ENCODE results near the gene HSD17B2.

The HSD17B2 gene

DNA sequence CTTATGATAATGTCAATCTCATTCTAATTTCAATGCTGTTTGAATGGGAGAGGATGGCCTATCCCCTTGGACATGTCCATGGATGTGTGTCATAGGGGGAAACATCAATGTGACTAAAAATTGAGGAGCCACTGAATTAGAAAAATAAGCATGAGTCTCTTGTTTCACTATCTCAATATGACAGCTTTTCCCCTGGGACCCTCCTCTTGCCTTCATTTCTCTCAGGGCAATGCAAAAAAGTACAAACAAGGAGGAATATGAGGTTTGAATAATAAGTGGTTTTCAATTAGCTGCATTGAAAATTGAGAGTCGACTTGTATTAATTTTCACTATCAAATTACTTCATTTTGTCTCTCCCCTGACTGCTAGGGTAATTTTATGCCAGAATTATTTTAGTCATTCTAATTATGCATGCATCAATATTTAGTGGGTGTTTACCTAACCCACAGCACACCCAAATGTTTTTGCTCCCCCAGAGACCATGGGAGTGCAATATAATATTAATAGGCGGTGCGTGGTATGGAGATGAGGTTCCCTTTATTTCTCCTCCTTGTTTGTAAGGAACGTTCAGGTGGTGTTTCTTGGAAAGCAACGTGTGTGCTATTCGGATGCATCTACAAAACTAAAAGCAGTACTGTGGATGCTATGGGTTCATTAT lies 17.0 kb upstream of the HSD17B2 start:
- no peak for FAIRE-seq
- DNase-seq (ENCODE audit: low spot score): no peak

DNA sequence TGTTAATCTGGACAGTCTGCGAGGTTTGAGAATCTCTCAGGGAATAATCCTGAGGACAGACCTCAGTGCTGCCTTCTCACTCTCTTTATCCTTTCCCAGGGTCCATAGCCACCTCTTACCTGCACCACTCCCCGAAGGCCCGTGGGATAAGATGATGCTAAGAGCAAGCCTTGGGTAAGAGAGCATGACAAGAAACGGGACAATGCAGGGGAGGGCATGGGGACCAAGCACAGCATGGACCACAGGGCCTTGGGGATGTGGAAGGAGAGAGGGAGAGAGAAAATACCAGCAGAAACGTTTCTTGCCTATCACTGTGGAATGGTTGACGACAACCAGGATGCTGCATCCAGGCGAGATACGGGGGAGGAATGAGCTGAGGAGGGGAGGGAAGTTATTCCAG lies 15.5 kb upstream of the HSD17B2 start:
- no peak for DNase-seq (ENCODE audit: low spot score)
- FAIRE-seq: no peak

DNA sequence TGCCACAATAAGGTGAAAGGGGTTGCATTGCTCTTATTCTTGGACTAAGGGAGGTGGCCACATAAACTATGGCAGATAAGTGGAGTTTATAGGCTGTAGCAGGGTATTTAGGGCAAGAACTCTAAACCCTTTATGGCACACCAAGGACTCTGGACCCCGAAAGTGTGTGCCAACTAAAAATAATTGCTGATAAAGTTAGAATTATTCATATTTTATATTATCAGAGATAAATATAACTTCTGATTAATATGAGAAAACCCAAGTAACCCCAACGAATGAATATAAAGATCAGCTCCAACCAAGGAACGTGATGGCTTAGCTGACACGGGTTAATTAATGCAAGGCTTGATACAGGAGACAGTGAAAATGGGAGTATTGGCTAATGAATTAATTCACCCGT lies 15.0 kb upstream of the HSD17B2 start:
- FAIRE-seq (no peak), DNase-seq (ENCODE audit: low spot score) (no peak)

DNA sequence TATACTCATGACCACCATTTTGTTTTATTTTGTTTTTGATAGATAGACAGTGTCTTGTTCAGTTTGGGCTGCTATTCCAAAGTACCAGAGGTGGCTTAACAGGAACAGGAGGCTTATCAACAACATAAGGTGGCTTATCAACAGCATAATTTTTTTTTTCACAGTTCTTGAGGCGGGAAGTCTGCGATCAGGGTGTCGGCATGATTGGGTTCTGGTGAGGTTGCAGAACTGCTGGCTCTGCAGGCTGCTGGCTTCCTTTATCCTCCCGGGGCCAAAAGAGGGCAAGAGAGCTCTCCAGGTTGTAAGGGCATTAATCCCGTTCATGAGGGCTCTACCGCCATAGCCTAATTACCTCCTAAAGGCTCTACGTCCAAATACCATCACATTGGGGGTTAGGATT lies 11.8 kb upstream of the HSD17B2 start:
- no peak for DNase-seq (ENCODE audit: low spot score)
- no peak for FAIRE-seq

- FAIRE-seq: no peak
These were observed 10.7 kb upstream of the HSD17B2 start for GRCh38 chr16:82024316-82024715.

GRCh38 chr16:82024883-82025282 lies 10.2 kb upstream of the HSD17B2 start:
- DNase-seq (ENCODE audit: low spot score): no peak
- FAIRE-seq: no peak

More at GRCh38 chr16:82024316-82024715, 10.7 kb upstream of the HSD17B2 start:
- DNase-seq (ENCODE audit: low spot score): no peak

DNA sequence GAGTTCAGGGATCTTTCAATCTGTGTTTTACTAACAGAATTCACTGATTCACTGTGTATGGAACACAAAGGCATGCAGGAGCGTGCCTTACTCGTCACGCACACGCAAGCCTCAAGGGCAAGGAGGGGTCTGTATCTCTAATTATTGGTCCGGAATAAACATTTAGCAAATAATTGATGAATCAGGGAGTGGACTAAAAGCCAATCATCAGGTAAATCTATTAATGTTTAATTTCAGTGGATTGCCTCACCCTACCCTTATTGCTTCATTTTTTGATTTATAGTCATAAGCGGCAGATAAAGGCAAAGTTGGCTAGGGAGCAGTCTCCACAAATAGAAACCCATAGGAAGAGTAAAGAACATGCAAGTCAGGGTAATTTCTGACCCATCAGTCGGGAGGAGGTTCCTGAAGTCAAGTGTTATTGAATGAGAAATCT lies 7.4 kb upstream of the HSD17B2 start:
- no peak for FAIRE-seq
- DNase-seq (ENCODE audit: low spot score): no peak

DNA sequence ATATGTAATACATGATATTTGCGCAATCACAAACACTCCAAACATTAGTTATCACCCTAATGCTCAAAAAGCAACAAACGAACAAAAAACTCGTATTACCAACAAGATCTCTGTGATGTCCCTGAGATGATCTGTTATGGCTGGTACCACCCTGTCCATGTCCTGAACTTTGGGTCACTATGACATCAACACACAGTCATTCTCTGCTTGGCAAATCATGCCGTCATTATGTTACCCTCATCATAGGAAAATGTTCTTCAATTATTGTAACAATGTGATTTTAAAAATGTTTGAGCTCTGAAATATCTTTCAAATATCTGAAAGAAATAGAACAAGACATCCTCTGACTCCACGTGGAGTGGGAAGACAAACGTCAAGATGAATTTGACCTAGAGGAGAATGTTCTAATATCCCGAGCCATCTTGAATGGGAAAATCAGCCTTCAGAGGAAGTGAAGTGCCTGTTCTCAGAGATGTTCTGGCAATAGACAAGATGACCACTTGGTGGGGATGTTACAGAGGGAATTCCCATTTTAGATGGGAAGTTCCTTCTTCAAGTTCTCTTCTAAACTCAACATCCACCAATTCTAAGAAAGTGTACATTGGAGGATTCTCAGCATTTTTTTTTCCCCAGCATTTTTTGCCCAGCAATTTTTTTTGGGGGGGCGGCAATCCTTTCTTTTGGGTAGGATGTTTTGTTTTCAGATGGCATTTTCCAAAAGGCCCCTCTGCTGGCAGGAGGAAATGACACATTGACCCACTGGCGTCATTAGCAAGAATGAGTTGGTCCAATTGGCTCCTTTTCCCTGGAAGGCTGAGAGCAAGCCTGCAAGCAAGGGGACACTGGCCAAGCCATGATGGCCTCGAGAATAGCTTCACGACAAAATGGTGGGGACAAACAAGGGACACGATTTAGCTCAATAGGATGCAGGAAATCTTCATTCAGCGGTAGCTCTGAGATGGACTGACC lies 3.7 kb upstream of the HSD17B2 start:
- FAIRE-seq: no peak
- DNase-seq (ENCODE audit: low spot score): peak; percentile 34

- DNase-seq (ENCODE audit: low spot score): no peak
These were observed 2.0 kb upstream of the HSD17B2 start for GRCh38 chr16:82033006-82033405.

DNA sequence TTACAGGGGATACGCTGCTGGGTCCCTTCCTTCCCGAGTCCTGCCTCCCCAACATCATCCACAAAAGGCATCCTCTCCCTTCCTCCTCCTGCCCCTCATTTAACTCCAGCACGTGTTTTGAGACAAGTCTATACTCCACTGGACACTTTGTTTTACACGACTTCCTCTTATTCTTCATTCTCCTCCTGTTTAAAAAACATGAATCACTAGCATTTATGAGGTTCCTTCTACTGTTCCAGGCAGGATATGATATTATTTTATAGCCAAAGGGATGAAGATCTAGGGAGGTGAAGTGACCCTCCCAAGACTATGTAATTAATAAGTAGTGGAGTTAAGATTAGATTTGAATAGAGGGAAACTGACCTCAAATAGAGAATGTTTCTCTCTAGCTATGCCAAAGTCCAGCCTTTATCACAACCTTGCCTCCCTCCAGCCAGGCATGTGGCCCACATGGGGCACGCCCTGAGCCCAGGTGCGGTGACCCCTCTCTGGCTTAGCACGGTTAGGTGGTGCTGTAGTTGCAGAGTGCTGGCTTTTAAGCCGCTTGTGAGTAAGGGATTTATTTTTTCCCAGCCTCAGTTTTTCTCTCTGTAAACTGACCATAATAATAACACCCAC lies 1.3 kb upstream of the HSD17B2 start:
- no peak for FAIRE-seq
- no peak for DNase-seq (ENCODE audit: low spot score)

More at GRCh38 chr16:82033006-82033405, 2.0 kb upstream of the HSD17B2 start:
- FAIRE-seq: no peak

DNA sequence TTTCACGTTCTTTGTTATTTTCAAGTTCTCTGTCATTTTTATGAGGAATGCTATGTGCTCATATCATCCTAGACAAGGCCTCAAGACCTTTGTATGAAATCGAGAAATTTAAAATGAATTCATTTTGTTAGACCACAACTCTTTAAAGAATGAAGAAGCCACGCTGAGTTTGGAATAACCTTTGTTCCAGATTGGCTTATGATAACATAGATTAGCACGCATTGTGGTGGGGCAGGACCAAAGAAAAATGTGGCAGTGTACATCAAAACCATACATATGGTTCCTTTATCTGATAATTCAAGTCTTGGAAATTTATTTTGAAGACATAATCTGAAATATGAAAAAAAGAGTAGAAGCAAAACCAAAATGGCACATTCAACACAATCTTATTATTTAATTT lies 2.2 kb downstream of the HSD17B2 start:
- no peak for FAIRE-seq
- DNase-seq (ENCODE audit: low spot score): no peak

DNA sequence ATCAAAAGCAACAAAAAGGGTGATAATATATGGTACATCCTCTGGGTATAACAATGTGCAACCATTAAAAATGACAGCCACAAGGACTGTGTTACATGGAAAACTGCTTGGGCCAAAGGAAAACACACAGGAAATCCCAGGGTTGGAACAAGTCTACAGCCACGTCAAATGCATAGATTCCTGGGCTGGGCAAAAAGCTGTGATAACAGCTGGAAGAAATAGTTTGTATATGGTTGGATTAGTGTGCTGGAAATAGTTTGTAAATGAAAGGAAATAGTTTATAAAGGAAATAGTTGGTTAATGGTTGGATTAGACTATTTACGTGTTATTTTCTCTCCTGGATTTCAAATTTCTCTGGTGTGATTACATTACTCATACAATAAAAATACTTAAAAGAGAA lies 2.6 kb downstream of the HSD17B2 start:
- FAIRE-seq (no peak), DNase-seq (ENCODE audit: low spot score) (no peak)

DNA sequence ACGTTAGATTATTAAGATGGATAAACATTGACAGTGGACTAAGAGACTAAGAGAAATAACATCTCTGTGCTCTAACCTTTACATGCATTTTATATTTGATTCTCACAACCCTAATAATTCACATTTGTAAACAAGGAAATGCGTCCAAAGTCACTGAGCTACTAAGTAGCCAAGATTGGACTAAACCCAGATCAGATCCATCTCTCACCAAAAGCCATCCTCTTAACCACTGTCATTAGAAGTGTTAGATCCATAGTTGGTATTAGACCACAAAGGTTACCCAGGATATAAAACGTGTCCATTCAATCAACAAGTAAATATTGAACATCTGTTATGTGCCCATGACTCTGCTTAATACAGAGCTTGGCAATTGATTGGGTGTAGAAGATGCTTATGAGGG lies 5.2 kb downstream of the HSD17B2 start:
- DNase-seq (ENCODE audit: low spot score) (no peak), FAIRE-seq (no peak)

GRCh38 chr16:82041542-82041941 lies 6.5 kb downstream of the HSD17B2 start:
- FAIRE-seq (no peak), DNase-seq (ENCODE audit: low spot score) (no peak)

DNA sequence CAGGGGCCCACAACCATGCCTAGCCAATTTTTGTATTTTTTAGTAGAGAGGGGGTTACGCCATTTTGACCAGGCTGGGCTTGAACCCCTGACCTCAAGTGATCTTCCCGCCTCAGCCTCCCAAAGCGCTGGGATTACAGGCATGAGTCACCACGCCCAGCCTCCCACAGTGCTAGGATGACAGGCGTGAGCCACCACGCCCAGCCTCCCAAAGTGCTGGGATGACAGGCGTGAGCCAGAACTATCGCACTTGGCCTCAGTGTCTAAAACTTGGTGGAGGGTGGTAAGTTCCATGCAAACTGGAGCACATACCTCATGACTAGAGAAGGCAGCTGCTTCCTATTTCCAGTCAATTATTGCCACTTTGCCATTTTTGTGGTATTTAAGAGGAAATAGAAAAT lies 7.1 kb downstream of the HSD17B2 start:
- DNase-seq (ENCODE audit: low spot score) (no peak), FAIRE-seq (no peak)

- no peak for DNase-seq (ENCODE audit: low spot score)
- no peak for FAIRE-seq
These were observed 7.8 kb downstream of the HSD17B2 start for GRCh38 chr16:82042846-82043245.

- DNase-seq (ENCODE audit: low spot score): no peak
- FAIRE-seq: no peak
These were observed 8.9 kb downstream of the HSD17B2 start for GRCh38 chr16:82043680-82044584.

DNA sequence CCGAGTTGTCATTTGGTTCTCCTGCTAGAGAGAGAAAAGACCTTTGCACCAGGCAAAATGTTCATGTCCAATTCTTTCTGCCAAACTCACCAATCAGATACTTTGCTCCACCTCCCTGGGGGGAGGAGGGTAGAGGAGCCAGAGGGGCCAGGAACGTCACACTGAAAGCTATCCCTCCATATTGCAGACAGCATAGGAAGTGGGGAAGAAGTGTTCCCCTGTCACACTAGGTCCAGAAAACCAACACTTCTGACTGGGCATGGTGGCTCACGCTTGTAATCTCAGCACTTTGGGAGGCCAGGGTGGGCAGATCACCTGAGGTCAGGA lies 9.5 kb downstream of the HSD17B2 start:
- no peak for DNase-seq (ENCODE audit: low spot score)
- no peak for FAIRE-seq

DNA sequence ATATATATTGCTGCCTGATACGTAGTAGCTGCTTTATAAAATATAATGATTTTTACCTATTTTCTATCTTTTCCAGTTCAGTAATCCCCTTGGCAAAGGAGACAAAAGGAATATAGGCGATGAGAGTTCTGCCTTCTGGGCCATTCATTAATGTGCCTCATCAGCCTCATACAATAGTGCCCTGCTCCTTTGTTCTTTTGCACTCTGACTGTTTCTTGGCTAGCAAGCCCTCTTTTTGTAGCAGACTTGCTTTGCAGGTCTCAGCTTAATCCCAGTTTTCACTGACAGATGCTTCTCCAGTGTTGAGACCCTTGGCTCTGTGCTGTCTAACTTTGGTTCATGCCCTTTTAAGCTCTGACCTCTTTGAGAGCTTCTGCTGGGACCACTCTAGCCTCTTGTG lies 10.4 kb downstream of the HSD17B2 start:
- no peak for FAIRE-seq
- no peak for DNase-seq (ENCODE audit: low spot score)

GRCh38 chr16:82046541-82046940 lies 11.5 kb downstream of the HSD17B2 start:
- no peak for DNase-seq (ENCODE audit: low spot score)
- FAIRE-seq: no peak

GRCh38 chr16:82046941-82047340 lies 11.9 kb downstream of the HSD17B2 start:
- FAIRE-seq (no peak), DNase-seq (ENCODE audit: low spot score) (no peak)
